Putamen (tissue), 1 donor: ENCODE data around the gene PDHX.
"Not testable (repeated sequence)": the region's sequence is repeated elsewhere in the genome, so short reads cannot be mapped to it uniquely, and the experiment has no call there.

Experiments
- DNase-seq: peaks from one replicate; pipeline ENCODE4 v3.0.0-alpha.2; 2016; ENCODE audit warnings: low spot score

The PDHX gene

GRCh38 chr11:34916015-34916842 lies at the start of gene PDHX, which contains the start of gene APIP:
Gene PDHX, plus strand, starts transcription at chr11:34916618. Its CDS starts 38 bp downstream, at chr11:34916656.
Gene APIP, minus strand, starts transcription at chr11:34916379. Its CDS starts 95 bp downstream, at chr11:34916284.
- peak; percentile 96 for DNase-seq

GRCh38 chr11:34869425-34869824 lies 47.0 kb upstream of the PDHX start:
- no peak for DNase-seq

- DNase-seq = no peak
Measured at GRCh38 chr11:34870548-34871196, 45.7 kb upstream of the PDHX start.

- no peak for DNase-seq
Measured at GRCh38 chr11:34874202-34874601, 42.2 kb upstream of the PDHX start.

GRCh38 chr11:34877375-34877975 lies 38.9 kb upstream of the PDHX start:
- no peak for DNase-seq

GRCh38 chr11:34881900-34882299 lies 34.5 kb upstream of the PDHX start:
- DNase-seq = no peak

- no peak for DNase-seq
Measured at GRCh38 chr11:34886609-34887008, 29.8 kb upstream of the PDHX start.

GRCh38 chr11:34887260-34887659 lies 29.2 kb upstream of the PDHX start:
- no peak for DNase-seq

- DNase-seq = no peak
Measured at GRCh38 chr11:34890089-34890488, 26.3 kb upstream of the PDHX start.

GRCh38 chr11:34890812-34891211 lies 25.6 kb upstream of the PDHX start:
- peak; percentile 54 for DNase-seq

- DNase-seq = no peak
Measured at GRCh38 chr11:34891611-34892010, 24.8 kb upstream of the PDHX start.

- no peak for DNase-seq
Measured at GRCh38 chr11:34893416-34893815, 23.0 kb upstream of the PDHX start.

- not testable (repeated sequence) for DNase-seq
Measured at GRCh38 chr11:34896191-34896590, 20.2 kb upstream of the PDHX start.

GRCh38 chr11:34897171-34897870 lies 19.1 kb upstream of the PDHX start:
- no peak for DNase-seq

- DNase-seq = no peak
Measured at GRCh38 chr11:34898474-34898873, 17.9 kb upstream of the PDHX start.

GRCh38 chr11:34899633-34900016 lies 16.8 kb upstream of the PDHX start:
- no peak for DNase-seq

- DNase-seq = no peak
Measured at GRCh38 chr11:34904421-34904955, 11.9 kb upstream of the PDHX start.

- no peak for DNase-seq
Measured at GRCh38 chr11:34905666-34906065, 10.8 kb upstream of the PDHX start.

GRCh38 chr11:34907934-34908593 lies 8.4 kb upstream of the PDHX start:
- no peak for DNase-seq

GRCh38 chr11:34909415-34909814 lies 7.0 kb upstream of the PDHX start:
- DNase-seq = no peak

GRCh38 chr11:34909955-34910354 lies 6.5 kb upstream of the PDHX start:
- no peak for DNase-seq

- no peak for DNase-seq
Measured at GRCh38 chr11:34910817-34911216, 5.6 kb upstream of the PDHX start.
